HepG2 (cell line): Measurements from ENCODE around the gene RGS19. TPM values are rescaled to one million over a fixed set of nuclear protein-coding genes. Genes with fewer than 3 reads are reported as not detected.

ENCODE experiments used
- ATF5 ChIP-seq: sonication (generic); formaldehyde crosslinking; IDR thresholded peaks from 2 replicates; pipeline ENCODE4 v1.4.0; 2020; ENCODE audit warnings: mild to moderate bottlenecking, low read depth, missing genetic modification reagents
- KDM3A ChIP-seq: IDR thresholded peaks from 2 replicates; pipeline ENCODE4 v1.6.1; 2018; ENCODE audit warnings: low read depth, missing compliant biosample characterization
- LCORL ChIP-seq, 2 experiments: fragments of 450-650 bp in 1 of 2; sonication (generic) in 1 of 2; formaldehyde crosslinking in 1 of 2; IDR thresholded peaks; 2 replicates each; pipeline versions ENCODE4 v1.5.0 to v1.6.1; 2017 to 2020; ENCODE audit warnings: antibody characterized with exemption in 1 of 2, missing genetic modification reagents in 1 of 2
- REXO4 ChIP-seq: sonication (generic); formaldehyde crosslinking; IDR thresholded peaks from 2 replicates; pipeline ENCODE4 v1.8.0; 2022; ENCODE audit warnings: missing genetic modification reagents, mild to moderate bottlenecking, borderline replicate concordance
- TCF7 ChIP-seq: sonication (generic); IDR thresholded peaks from 2 replicates; pipeline ENCODE4 v1.6.1; 2016; ENCODE audit warnings: antibody characterized with exemption, low read depth
- TIGD3 ChIP-seq: sonication (generic); formaldehyde crosslinking; IDR thresholded peaks from 2 replicates; pipeline ENCODE4 v1.5.1; 2020; ENCODE audit warnings: mild to moderate bottlenecking, missing genetic modification reagents, borderline replicate concordance
- ZBTB43 ChIP-seq: sonication (generic); formaldehyde crosslinking; conservative IDR thresholded peaks from 2 replicates; pipeline ENCODE4 v1.4.0; 2020; ENCODE audit warnings: missing genetic modification reagents
- ZFP62 ChIP-seq: sonication (generic); formaldehyde crosslinking; IDR thresholded peaks from 2 replicates; pipeline ENCODE4 v1.4.0; 2020; ENCODE audit warnings: missing genetic modification reagents
- ZNF180 ChIP-seq: sonication (generic); formaldehyde crosslinking; IDR thresholded peaks from 2 replicates; pipeline ENCODE4 v1.4.0; 2020; ENCODE audit warnings: low read depth, missing genetic modification reagents, borderline replicate concordance
- ZNF33B ChIP-seq: sonication (generic); formaldehyde crosslinking; IDR thresholded peaks from 2 replicates; pipeline ENCODE4 v1.5.1; 2020; ENCODE audit warnings: mild to moderate bottlenecking, missing genetic modification reagents
- ZNF569 ChIP-seq: sonication (generic); formaldehyde crosslinking; IDR thresholded peaks from 2 replicates; pipeline ENCODE4 v1.5.0; 2020; ENCODE audit warnings: mild to moderate bottlenecking, missing genetic modification reagents, moderate library complexity, borderline replicate concordance
- ZSCAN29 ChIP-seq: sonication (generic); formaldehyde crosslinking; conservative IDR thresholded peaks from 2 replicates; pipeline ENCODE4 v1.4.0; 2020; ENCODE audit warnings: mild to moderate bottlenecking, missing genetic modification reagents
- polyA plus RNA-seq, 8 experiments: library from polyadenylated mRNA; depleted of rRNA in 3 of 8; stranded (reverse) in 7 of 8; unstranded in 1 of 8; fragments of >200 nt; fragmentation: Illumina TruSeq in 4 of 8; extraction: Trizol in 4 of 8; gene quantifications; 2 replicates each; pipeline versions ENCODE4 v1.2.1 to v1.2.3, GENCODE V29; 2011 to 2016; ENCODE audit warnings: low read depth in 4 of 8, missing spikeins in 1 of 8, mixed read lengths in 1 of 8; ENCODE audit not compliant: insufficient read depth in 1 of 8
- total RNA-seq, 5 experiments: library from RNA; depleted of rRNA; stranded (reverse); fragments of >200 nt; fragmentation: Illumina TruSeq; extraction: Trizol; gene quantifications; 2 replicates each; pipeline ENCODE4 v1.2.3, GENCODE V29; 2016; ENCODE audit warnings: low read depth in 1 of 5
- TF ChIP-seq, protein P1 (sequence below): sonication (generic); formaldehyde crosslinking; IDR thresholded peaks from 2 replicates; pipeline ENCODE4 v1.5.0; 2020; ENCODE audit warnings: missing genetic modification reagents

Gene RGS19
- total and polyA plus RNA-seq, 2 of the 13 experiments (the other 11 are each of a cell fraction or from before 2014, with no cell fraction given) = 10.7 to 11.9 TPM

- TF ChIP-seq KDM3A (CRISPR knock-in tag) (0 out of 2 replicates have a peak, but pooled peaks have one; percentile 50), ZFP62 (no peak), LCORL (IDR thresholded peaks at IDR 0.05) (no peak), LCORL (CRISPR knock-in tag; IDR thresholded peaks at IDR 0.05) (peak; percentile 13; the same call in 1 of the 2 replicates), ZBTB43 (CRISPR knock-in tag) (peak; percentile 92), TCF7 (peak; percentile 53; the same call in 1 of the 2 replicates), ZNF569 (CRISPR knock-in tag) (no peak), ZNF33B (CRISPR knock-in tag) (peak; percentile 12; the same call in 1 of the 2 replicates), REXO4 (CRISPR knock-in tag) (peak; percentile 83; the same call in 1 of the 2 replicates), ATF5 (CRISPR knock-in tag) (no peak), ZNF180 (no peak), ZSCAN29 (CRISPR knock-in tag) (no peak; the same call in 1 of the 2 replicates), TIGD3 (CRISPR knock-in tag) (no peak)
- TF ChIP-seq, protein P1, sequence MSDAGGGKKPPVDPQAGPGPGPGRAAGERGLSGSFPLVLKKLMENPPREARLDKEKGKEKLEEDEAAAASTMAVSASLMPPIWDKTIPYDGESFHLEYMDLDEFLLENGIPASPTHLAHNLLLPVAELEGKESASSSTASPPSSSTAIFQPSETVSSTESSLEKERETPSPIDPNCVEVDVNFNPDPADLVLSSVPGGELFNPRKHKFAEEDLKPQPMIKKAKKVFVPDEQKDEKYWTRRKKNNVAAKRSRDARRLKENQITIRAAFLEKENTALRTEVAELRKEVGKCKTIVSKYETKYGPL (CRISPR knock-in tag) = no peak
Observed at GRCh38 chr20:64052987-64053840, 26.1 kb downstream of the RGS19 start (continued).
